Right lobe of liver (tissue), 6 donors: Measurements from ENCODE around the gene ZBTB7B. TPM values are rescaled to one million over a fixed set of nuclear protein-coding genes. Genes with fewer than 3 reads are reported as not detected.

Source experiments
- ATAC-seq, 4 donors: fragments of 200-7000 bp; cut with Tn5 transposase; one replicate each; pipeline ENCODE4 v1.9.1; 2020; ENCODE audit warnings: mild to moderate bottlenecking in 4 of 4, moderate library complexity in 4 of 4
- DNase-seq, 3 donors: peaks; one replicate each; pipeline ENCODE4 v3.0.0-alpha.2; 2020
- H3K27ac ChIP-seq, 3 donors: fragments of 200-600 bp; one replicate each; pipeline ENCODE4 v1.8.0; 2022
- H3K27me3 ChIP-seq, 2 donors: fragments of 200-600 bp; one replicate each; pipeline ENCODE4 v1.8.0; 2022
- H3K36me3 ChIP-seq, 4 donors: fragments of 200-600 bp; sonication (generic) in 1 of 4; one replicate each; pipeline versions ENCODE4 v1.5.1 to v1.8.0; 2017 to 2022; ENCODE audit warnings: control low read depth in 1 of 4
- H3K4me1 ChIP-seq, 4 donors: fragments of 200-600 bp; sonication (generic) in 1 of 4; one replicate each; pipeline versions ENCODE4 v1.5.1 to v1.8.0; 2017 to 2022; ENCODE audit warnings: control low read depth in 1 of 4
- H3K4me3 ChIP-seq, 3 donors: fragments of 200-600 bp; one replicate each; pipeline ENCODE4 v1.8.0; 2022
- H3K9me3 ChIP-seq, 4 donors: fragments of 200-600 bp; sonication (generic) in 1 of 4; one replicate each; pipeline versions ENCODE4 v1.5.1 to v1.8.0; 2017 to 2022; ENCODE audit warnings: control low read depth in 1 of 4
- POLR2A ChIP-seq: fragments of 450-650 bp; IDR thresholded peaks from one replicate; pipeline ENCODE4 v1.6.1; 2017; ENCODE audit warnings: antibody characterized with exemption, mild to moderate bottlenecking
- WGBS: methylation state at CpG from one replicate; pipeline ENCODE4 v1.1.6; 2018; ENCODE audit warnings: low coverage, low lambda C conversion rate; ENCODE audit not compliant: insufficient coverage; ENCODE audit errors: missing lambda C conversion rate; 5-methylcytosine and 5-hydroxymethylcytosine counted together
- intact Hi-C, 2 donors: fragments of 100-400 bp; cut with DNase I; formaldehyde crosslinking; loops; one replicate each; pipeline versions ENCODE4 v1.11.2 to v1.14.1; 2022
- total RNA-seq, 6 experiments: library from RNA; depleted of rRNA in 2 of 6; stranded (reverse); fragments of >200 nt in 2 of 6; fragmentation: NEBNext Ultra II Directional in 3 of 6; extraction: Animal tissue kit (Norgen Biotek cat#: 25700) in 3 of 6; gene quantifications; one replicate each; pipeline versions ENCODE4 v1.1.0 to v1.2.4, GENCODE V29; 2016 to 2023
- TF ChIP-seq, protein P1 (sequence below), 4 donors: fragments of 200-600 bp in 3 of 4; fragments of 450-650 bp in 1 of 4; IDR thresholded peaks; one replicate each; pipeline versions ENCODE4 v1.5.1 to v1.8.0; 2016 to 2022; ENCODE audit warnings: antibody characterized with exemption in 4 of 4, mild to moderate bottlenecking in 2 of 4
- donor health status: DM: no; HTN: yes; CAD: no.
- donor health status: DM: no; HTN: no; CAD: no.
- donor health status: DM: no; HTN: no; CAD: no.
- donor health status: DM: no; HTN: yes; CAD: no.
- donor health status: DM: no; HTN: yes; CAD: no.

ZBTB7B gene
- total RNA-seq, 6 experiments from 2014 or later = 35.0 to 83.8 (median 38.8) TPM

DNA sequence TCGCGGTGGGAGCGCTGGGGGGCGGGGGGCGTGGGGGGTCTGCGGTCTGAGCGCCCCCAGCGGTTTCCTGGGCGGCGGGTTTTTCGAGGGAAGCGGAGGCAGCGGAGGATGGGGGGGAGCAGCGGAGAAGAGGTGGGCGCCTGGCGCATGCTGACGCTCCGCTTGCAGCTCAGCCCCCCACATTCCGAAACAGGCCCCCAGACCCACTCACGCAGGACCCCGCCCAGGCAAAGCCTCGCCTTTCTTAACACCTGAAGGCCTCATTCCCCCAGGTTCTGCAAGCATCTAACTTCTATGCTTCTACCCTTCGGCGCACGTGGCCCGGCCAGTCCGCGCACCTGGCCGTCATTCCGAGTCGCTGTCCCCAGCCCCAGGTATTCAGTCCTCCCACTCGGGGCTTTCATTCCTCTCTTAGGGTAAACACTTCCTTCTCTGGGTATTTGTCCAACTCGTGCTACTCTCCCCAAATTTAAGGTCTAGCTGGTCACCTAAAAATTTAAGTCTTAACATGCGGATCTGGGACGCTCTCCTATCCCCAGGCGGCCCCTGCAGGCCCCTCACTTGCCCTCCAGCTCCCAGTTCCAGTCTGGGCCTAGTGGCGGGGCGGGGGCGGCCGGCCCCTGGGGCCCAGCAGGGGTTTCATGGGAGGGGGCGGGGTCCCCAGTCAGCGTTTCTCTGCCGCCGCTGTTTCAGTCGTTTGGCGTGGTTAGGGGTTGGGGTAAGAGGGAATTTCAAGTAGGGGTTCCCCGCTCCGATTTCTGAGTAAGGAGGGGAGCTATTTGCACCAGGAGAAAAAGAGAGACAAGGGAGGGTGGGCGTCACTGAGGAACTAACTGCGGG, 2.8 kb upstream of the ZBTB7B start:
- 0% methylated on average over 18 of the region's 50 CpGs for WGBS
- Histone ChIP-seq H3K9me3 (no peaks in the 10 kb centered on the region), H3K27me3 (no peaks in the 10 kb centered on the region), H3K36me3 (no peaks in the 10 kb centered on the region), H3K4me3 (peak overlapping the region; percentile 21 to 93 (median 91)), H3K27ac (peak overlapping the region; percentile 76 to 95 (median 93)), H3K4me1 (peaks cover 0 to 27% (median 6%) of the 10 kb centered on the region in 4 donors)
- ATAC-seq = no peak
- peak in 2 of 3 donors; percentile 45 to 61 for DNase-seq
- intact Hi-C loops = no loop called here
- TF ChIP-seq, protein P1, sequence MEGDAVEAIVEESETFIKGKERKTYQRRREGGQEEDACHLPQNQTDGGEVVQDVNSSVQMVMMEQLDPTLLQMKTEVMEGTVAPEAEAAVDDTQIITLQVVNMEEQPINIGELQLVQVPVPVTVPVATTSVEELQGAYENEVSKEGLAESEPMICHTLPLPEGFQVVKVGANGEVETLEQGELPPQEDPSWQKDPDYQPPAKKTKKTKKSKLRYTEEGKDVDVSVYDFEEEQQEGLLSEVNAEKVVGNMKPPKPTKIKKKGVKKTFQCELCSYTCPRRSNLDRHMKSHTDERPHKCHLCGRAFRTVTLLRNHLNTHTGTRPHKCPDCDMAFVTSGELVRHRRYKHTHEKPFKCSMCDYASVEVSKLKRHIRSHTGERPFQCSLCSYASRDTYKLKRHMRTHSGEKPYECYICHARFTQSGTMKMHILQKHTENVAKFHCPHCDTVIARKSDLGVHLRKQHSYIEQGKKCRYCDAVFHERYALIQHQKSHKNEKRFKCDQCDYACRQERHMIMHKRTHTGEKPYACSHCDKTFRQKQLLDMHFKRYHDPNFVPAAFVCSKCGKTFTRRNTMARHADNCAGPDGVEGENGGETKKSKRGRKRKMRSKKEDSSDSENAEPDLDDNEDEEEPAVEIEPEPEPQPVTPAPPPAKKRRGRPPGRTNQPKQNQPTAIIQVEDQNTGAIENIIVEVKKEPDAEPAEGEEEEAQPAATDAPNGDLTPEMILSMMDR (IDR thresholded peaks at IDR 0.05) = no peak
- no peak for TF ChIP-seq POLR2A

DNA sequence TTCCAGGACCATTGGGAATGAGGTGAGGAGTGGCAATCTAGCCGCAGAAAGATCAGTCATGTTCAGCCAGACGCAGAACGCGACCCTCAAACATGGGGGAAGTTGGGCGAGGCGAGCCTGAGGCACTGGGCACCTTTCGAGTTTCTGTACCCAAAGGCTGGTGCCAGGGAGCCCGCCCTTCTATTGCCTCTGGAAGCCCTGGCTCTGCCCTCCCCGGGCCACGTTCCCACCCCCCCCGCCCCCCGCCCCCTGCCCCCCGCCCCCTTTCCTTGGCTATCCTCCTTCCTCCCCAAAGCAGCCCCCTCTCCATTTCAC, 2.2 kb upstream of the ZBTB7B start:
- DNase-seq (peak in 2 of 3 donors; percentile 51 to 68), ATAC-seq (no peak)
- peak overlapping the region; percentile 85 to 93 (median 91) for H3K4me3 ChIP-seq
- H3K36me3 ChIP-seq = no peaks in the 10 kb centered on the region
- TF ChIP-seq POLR2A = no peak
- TF ChIP-seq, protein P1 (IDR thresholded peaks at IDR 0.05) = no peak
- H3K4me1 ChIP-seq = peaks cover 0 to 33% (median 11%) of the 10 kb centered on the region in 4 donors
- intact Hi-C loops = no loop called here
- H3K27me3 ChIP-seq = no peaks in the 10 kb centered on the region
- H3K9me3 ChIP-seq = no peaks in the 10 kb centered on the region
- peak overlapping the region; percentile 76 to 95 (median 93) for H3K27ac ChIP-seq
- WGBS = 0% methylated on average over 6 of the region's 13 CpGs

DNA sequence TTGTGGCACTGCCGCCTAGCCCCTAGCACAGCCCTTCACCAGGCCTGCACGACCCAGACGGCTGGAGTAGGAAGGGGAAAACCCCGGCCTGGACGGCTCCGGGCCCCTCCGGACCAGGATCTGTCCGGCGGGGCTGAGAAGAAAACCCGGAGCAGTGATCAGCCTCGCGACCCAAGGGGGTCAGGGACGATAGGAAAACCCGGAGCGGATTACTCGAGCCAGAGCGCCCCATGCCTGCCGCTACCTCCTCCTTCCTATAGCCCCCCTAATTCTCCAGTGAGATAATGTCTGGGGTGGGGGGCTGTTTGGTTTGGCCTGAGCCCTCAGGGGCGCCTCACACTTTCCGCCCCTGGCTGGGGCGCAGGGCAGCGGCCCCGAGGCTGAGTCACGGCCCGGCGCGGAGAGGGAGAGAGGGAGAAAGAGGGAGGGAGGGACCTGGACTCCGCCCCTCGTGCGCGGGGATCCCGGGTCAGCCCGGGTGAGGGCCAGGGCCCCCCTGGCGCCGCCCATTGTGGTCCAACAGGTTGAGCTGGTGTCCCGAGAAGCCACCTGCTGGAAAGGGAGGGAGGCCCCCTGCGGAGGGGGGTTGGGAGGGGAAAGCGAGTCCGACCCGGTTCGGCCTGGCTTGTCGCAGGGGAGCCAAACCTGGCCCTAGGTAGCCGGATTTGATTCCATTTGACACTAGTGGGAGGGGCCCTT, 1.7 kb upstream of the ZBTB7B start:
- ATAC-seq = peak; percentile 53 to 66 (median 62)
- under 1% methylated on average over 27 of the region's 43 CpGs for WGBS
- TF ChIP-seq, protein P1 (IDR thresholded peaks at IDR 0.05) = peak in 2 of 4 donors; percentile 7 to 15
- peak; percentile 88 for TF ChIP-seq POLR2A

DNA sequence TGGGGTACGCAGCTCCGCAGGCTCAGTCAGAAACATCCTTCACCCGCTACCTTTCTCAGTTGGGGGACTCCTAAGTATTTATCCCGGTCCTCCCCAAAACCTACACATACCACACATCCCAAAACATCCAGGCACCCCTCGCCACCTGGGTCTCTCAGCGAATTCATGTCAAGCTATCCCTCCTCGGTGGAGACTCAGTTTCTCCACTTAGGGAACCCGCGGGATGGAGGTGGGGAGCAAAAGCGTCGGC, 1.3 kb upstream of the ZBTB7B start:
- Histone ChIP-seq H3K36me3 (no peaks in the 10 kb centered on the region), H3K9me3 (no peaks in the 10 kb centered on the region), H3K4me1 (peaks cover 0 to 39% (median 16%) of the 10 kb centered on the region in 4 donors), H3K4me3 (peak overlapping the region; percentile 85 to 93 (median 91)), H3K27ac (peak overlapping the region; percentile 76 to 95 (median 93)), H3K27me3 (no peaks in the 10 kb centered on the region)
- no peak for DNase-seq
- TF ChIP-seq POLR2A = no peak
- TF ChIP-seq, protein P1 (IDR thresholded peaks at IDR 0.05) = no peak
- ATAC-seq = no peak
- intact Hi-C loops = no loop called here
- 0% methylated on average over 8 of the region's 11 CpGs for WGBS

More for the DNA sequence above, 1.7 kb upstream of the ZBTB7B start:
- no peaks in the 10 kb centered on the region for H3K9me3 ChIP-seq
- intact Hi-C loops = no loop called here
- DNase-seq = peak; percentile 93 to 98 (median 97)
- peak overlapping the region; percentile 76 to 95 (median 93) for H3K27ac ChIP-seq
- H3K27me3 ChIP-seq = no peaks in the 10 kb centered on the region
- H3K4me1 ChIP-seq = peaks cover 0 to 38% (median 13%) of the 10 kb centered on the region in 4 donors
- H3K36me3 ChIP-seq = no peaks in the 10 kb centered on the region
- peak overlapping the region; percentile 85 to 93 (median 91) for H3K4me3 ChIP-seq
